SIG-M5 (cell line): ENCODE results near the gene RAB28.

Source experiments
- DNase-seq: peaks from one replicate; lab custom pipeline; 2025; lab: John Stamatoyannopoulos, UW

RAB28 gene

DNA sequence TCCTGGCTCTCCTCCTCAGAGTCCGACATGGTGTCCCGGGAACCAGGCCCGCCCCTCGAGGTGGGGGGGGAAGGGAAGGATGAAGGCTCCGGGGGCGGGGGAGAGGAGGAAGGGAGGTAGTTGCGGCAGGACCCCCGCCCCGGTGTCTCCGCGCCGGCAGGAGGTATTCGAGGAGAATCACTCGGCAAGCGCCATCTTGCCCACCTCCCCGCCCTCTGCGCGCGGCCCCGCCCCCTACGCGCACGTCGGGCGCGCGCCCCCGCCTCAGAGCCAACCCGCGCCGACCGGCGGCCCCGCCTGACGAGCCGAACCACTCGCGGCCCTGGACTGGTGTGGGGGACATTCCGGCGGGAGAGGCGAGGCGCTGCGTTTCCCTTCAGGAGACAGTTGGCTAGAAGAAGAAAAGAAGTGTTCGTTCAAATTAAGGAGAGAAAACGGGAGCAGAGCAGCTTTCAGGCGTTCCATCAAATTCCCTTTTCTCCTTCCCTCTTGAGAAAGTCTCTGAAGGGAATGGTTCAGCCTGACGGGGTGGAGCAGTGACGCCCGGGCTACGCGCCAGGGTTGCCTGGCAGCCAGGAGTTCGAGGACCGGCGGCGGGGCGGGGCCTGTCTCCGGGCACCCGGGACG lies at the start of gene RAB28:
TSS of gene RAB28 (minus strand) at position 219 of the 627 bp plus-strand sequence.
- DNase-seq = peak; percentile 60

DNA sequence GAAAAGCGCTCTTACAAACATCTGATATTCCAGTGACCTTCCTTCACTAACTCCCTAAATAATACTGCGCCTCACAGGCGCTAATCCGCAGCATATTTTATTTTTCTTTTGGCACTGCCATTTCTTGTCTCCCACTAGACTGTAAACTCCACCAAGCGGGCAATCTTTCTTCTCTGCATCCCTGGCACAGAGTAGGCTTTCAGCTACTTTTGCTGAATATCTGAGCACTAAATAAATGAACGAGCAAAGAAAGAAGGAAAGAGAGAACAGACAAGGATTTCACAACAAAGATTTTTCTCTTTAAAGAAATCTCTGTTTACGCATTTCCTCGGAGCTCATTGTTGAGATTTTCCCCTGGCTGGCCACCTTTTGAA lies 47.5 kb upstream of the RAB28 start:
- DNase-seq = no peak

DNA sequence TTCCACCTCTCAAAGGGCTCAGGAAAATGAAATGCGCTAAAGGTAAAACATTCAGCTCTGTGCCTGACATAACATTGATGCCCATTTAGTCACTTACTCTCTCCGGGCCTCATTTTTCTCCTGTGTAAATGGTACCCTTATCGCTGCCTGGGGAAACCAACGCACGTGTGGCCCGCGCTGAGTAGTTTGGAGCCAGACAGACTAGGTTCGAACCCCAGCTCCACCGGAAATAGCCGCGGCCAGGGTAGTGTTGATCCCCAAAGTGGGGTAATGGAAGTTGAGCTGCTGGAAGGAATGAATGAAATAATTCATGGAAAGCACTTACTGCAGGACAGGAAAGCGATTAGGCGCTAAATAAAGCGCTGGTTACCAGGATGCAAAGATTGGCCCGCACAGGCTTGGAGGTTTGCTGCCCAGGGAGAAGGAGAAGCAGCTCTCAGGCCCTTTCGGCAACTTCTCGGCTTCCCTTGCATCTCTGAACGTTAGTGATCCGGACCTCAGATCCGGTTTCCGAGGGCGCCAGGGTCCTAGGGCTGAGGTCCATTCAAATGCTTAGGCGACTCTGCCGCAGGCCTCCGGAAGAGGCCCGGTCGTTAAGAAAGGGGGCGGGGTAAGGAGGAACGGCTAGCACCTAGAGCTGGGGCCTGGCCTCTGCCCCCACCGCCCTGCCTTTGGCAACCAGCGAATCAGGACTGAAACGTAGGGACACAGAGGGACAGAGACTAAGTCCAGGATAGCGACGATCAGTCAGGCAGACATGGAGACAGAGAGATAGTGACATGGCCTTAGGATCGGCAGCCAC lies 46.9 kb upstream of the RAB28 start:
- DNase-seq = no peak

DNA sequence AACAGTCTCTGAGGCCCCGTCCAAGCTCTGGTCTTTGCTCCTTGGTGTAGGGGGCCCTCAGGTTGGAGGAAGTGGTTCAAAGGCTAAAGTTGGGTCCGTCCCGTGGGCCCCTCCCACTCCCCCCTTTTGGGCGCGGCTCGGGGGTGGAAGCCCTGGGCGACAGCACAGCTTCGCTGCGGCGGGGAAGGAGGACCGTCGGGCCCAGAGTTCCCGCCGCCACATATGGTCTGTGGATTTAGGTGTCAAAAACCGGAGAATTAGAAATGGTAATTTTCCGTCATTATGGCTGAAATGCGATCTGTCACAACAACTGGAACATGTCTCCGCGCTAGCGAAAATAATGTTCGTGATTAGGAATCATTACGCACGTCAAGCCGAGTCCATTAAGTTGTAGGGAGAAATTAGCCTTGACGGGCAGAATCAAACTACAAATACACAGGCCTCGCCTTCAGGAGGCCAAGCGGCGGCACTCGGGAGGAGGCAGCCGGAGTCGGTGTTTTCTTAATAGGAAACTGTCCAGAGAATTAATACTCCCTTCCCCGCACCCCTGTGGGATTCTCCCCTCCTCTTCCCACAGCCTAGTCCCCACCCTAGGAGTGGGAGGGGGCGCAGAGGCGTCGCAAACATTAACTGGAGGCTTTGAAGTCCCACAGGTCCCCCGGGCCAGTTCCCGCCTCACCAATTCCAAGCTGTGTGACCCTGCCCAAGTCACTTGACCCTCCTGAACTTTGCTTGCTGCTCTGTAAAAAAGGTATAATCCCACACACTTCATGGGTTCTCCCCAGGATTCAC lies 45.2 kb upstream of the RAB28 start:
- no peak for DNase-seq

DNA sequence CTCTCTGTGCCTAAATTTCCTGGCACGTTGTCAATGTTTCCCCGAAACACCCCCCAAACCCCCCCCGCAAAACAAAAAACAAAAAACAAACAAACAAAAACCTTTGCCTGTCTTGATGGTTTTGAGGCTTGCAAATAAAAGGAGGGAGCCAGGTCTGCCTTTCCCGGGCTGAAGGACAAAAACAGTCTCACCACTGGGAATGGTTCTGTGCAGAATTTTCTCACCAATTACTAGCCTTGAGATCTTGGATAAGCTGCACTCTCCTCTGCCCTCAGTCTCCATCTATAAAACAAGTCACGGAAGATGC lies 44.6 kb upstream of the RAB28 start:
- DNase-seq = no peak

DNA sequence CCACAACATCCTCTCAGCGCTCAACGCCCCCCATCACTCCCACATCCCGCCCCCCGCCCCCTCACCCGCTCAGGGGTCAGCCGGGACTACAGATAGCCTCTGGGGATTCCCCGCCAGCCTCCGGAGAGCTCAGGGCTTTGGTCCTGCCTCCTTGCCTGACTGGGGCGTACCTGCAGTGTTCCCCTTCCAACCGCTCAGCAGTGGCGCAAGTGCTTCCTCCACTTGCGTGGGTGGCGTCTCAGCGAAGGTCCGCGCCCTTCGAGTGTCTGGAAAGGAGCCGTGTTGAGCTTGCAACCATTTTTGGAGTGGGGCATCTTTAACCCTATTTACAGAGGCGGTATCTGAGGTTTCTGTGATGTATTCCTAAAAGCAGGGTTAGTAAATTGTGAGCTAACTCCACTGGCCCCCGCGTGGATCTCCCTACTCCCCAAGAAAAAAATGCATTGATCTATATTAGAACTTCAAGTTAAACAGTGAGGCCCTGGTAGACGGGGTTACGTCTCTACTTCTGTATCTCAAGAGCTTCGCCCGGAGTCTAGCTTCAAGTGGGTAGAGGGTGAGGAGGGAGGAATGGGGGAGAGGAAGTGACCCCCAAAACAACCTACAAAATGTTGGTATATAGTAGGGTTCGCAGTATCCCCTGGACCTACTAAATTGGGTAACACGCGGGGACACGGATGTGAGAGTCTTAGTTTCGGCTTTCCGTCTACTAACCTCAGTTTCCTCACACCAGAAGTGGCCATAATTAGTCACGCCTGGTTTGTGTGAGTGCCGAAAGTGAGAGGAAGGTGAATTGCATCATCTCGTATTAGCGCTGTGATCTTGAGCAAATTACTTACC lies 44.1 kb upstream of the RAB28 start:
- peak; percentile 4 for DNase-seq

DNA sequence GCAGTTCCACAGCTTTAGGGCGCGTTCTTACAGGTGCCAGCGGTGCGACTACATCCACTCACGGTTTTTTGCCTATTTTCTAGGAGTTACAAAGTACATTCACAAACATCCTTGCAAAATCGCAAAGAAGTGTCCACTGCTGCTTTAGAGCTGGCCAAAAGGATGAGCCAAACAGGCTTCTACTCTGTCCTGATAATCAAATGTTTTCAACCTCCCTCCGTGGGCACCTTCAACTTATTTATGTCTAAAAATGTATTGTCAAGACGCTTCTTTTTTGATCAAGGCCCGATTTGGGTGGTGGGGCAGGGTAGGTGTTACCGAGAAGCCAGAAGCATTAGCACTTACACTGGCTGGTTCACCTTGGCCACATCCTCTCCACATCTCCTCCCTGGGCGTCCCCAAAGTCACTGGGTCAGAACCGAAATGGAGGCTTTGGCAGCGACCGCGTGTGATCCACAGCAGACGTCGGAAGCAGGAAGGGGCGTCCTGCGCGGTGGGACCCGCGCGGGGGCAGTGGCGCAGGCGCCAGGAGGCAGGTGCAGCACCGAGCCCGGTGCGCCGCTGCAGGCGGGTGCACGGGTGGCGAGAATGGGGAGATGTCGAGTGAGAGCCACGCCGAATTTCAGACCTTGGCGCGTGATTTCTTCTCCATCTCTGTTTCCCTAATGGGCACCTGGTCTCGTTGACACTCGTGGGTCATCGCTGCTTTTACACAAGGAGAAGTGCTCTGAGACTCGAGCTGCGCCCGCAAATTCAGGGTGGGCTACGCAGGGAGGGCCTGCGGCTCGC lies 43.2 kb upstream of the RAB28 start:
- no peak for DNase-seq

DNA sequence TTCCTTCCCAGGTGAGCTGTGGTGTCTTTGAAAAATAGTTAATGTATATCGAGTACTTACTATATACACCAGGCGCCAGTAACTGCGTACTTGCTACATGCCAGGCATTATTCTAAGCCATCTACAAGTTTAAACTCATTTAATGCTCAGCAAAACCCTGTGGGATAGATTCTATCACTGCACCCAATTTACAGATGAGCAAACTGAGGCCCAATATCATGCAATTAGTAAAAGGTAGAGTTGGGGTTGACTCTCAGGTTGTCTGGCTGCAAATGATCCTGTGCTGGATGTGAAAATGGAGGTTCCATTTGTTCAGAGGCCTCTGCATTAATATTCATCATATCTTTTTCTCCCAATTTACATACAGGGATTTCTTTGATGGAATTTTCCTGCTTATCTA lies 42.5 kb upstream of the RAB28 start:
- DNase-seq = no peak

DNA sequence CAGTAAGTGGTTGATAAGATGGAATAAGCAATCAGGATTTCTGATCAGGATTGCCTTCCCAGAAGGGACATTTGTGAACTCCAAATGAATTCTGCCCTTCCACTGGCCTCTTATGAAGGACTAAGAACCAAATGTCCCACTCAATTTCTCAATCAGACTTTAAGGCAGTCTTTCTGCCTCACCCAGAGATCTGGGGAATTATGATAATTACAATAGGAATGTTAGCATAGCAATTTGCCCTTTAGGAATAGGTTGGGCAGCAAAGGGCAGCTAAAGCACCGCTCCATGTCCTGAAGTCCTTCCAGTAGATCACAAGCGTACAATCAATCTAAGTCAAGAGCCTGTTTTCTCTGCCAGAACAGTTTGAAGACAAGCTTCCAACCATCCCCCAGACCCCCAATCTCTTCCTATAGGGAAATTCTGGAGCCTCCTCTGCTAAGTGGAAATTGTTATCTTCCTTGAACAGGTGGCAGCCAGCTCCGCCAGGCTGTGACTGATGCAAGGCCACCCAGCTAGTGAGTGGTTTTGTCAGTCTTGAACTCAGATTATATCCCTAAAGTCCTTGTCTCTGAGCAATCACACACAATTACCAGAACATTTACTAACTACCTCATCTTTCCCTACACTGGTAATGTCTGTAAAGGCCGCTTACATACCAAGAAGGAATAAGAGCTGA lies 41.6 kb upstream of the RAB28 start:
- no peak for DNase-seq

DNA sequence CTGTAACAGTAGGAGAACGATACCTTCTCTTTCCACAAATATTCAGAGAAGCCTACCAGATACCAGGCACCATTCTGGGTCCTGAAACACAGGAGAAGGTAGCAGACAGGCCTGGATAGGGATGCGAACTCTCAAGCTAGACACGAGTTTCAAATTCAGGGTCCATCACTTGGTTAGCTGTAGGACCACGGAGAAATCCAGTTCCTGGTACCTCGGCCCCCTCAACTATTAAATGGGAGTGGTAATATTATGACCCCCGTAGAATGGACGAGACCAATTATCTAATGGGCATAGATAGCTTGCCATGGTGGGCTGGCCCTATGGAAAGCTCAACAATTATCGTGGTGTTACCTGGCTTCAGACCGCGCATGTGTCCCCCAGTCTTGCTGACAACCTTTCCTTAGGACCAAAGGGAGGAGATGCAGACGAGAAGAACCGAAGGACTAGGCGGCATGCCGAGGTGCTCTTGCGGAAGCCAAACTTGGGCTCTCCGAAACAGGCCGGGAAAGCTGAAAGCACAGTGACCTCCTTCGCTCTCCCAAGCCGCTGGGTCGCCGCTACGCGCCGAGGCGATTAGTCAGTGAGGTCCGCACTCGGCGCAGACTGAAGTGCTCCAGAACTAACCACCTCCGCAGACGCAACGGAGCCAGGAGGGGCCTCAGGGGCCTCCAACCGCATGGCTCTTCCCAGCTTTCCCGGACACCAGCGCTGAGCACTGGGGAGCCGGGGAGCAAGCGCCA lies 40.5 kb upstream of the RAB28 start:
- DNase-seq = no peak

DNA sequence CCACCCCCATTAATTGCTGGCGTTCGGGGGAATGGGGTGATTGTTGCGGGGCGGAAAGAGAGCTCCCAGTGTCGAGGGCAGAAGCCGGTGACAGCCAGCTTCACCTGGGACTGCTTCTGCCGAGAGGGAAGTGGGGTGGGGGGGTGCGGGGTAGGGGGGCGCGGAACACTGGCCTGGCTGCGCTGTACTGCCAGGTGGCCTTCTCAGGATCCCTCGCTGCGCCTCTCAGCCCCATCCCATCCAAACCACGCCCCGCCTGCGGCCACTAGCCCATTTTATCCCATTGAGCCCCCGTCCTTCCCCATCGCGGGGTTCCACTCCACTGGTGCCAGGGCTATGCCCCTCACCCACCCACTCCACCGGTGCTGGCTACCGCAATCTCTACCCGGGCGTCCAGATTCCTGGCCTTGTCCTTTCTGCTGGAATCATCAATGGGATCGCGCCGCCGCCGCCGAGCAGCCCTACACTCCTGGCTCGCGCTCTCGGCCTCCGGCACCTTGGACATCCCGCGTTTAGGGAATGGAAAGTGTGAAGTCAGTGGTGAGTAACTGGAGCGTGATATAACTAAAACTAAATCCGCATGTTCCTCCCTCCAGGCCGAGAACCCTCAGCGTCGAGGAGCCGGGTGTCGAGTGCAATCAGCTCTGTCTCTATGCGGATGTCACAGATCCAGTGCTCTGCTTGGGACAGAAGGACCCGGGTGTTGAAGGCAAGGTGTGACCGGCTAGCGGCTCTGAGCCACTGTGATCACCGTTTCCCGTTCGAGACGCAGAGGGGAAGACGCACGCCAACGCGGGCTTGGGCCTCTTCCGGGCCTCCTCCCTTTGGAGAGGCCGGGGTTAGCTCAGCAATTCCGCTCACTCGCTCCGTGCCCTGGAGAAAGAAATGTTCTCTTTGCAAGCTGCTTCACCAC lies 39.7 kb upstream of the RAB28 start:
- no peak for DNase-seq

DNA sequence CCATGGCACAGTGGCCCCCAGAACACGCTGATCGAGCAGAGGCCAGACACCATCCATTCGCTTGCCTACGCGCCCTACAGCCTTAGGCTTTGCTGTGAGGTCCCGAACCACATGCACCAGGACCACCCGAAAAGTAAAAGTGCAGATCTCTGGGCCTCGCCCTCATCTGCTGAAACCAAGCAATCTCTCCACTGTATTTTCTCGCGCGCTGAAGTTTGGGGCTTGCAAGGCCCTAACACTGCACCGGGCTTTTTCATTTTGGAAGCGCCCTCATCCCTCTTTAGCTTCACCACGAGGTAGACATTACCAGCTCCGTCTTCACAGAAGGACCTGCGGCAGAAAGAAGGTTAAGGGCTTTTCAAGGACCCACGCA lies 39.0 kb upstream of the RAB28 start:
- no peak for DNase-seq

DNA sequence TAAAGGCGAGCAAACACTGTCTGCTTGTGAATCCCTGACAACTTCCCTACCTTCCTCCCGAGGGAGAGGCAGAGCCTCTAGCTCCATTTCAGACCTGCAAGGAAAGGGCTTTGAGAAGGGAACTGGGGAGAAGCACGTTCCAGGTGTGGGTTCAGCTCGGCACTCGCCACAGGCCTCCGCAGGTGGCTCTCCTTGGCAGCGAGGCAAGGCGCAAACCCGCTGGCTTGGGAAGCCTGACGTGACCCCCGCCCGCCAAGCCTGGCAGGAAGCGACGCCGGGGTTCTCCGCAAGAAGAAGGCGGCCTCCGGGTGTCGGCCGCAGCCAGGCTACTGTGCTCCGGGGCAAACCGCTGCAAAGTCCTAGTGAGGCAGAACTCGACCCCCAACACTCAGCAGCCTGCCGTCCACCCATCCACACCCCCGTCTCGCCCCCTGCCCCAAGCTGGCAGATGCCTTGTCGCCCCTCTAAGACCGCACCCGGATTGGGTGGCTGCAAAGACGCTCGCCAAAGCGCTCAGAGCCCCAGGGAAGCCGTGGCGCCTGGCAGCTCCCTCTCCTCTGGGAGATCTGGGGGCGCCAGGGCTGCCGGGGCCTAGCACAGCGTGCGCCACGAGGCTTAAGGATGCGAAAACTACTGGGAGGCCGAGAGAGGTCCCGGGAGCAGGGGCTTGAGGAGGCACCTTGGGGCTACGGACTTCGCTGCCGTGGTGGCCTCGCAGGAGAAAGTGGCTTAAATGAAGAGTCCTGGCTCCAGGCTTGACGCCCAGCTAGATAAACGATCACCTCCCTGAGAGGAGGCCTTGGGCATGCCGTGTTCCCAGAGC lies 38.4 kb upstream of the RAB28 start:
- DNase-seq = no peak

DNA sequence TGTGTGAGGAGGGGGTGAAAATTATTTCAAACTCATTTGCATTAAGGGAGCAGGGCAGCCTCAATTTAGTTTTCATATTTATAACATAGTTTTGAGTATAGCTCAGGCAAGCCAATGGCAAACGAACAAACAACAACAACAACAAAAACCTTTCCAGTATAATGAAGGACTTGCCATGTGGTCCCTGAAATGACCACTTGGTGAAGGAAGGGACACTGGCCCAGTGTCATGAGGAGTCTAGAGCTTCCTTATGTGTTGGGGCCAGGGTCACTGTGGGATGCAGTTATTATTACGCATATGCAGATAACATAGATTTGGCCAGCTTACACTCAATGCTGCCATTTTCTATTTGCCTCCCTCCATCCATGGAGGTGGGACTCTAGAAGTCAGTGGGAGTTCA lies 36.9 kb upstream of the RAB28 start:
- no peak for DNase-seq

DNA sequence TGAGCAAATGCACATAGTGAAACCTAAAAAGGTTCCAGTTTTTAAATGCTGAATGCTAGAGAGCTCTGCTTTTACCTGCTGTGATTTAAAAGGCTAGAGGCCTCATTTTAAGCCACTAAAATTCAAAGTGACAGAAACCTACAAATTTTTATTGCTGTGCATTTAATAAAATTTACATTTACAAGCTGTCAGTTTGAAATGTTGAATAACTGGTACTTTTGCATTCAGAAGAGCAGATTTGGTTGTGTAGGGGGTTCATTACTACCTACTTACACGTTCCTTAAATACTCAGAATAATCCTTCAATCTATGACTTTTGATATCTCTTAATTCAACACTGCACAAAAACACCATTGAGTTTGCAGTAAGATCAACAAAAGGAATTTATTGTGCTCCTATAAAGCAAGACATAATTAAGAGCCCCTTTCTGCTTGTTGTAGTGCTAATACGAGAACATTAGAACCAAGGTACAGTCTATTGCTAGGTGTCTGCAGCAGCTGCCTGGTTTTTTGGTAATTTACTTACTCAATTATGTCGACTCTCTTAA lies 32.2 kb upstream of the RAB28 start:
- DNase-seq = no peak

DNA sequence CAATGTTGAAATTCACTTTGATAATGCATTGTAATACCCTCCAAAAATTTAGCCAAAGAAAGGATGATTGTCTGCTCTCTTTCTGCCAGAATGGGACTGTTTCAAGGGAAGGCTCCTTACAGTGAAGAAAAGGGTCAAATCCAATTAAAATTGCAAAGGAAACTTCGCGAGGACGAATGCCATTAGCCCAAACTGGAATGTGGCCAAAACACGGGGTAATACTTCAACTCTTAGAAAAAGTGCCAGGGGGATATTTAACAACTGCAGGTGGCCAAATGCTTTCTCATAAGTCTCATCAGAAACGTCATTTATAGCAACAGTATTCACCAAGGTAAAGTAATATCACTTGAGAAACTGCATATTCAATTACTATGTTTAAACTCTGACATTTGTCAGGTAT lies 31.1 kb upstream of the RAB28 start:
- no peak for DNase-seq

DNA sequence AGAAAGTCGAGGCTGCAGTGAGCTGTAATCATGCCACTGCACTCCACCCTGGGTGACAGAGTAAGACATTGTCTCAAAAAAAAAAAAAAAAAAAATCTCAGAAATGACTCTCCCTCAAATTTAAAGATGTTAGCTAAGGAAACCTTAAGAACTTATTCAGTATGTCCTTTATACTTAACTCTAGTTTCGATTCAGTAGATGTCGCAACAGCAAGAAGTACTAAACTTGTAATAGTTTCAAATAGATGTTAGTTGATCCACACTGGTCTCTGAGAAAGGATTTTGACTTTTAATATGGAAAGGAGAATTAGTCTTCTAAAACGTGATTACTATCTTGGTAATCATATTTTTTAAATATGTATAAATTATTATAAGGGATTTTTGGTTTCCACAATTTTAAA lies 30.6 kb upstream of the RAB28 start:
- no peak for DNase-seq

DNA sequence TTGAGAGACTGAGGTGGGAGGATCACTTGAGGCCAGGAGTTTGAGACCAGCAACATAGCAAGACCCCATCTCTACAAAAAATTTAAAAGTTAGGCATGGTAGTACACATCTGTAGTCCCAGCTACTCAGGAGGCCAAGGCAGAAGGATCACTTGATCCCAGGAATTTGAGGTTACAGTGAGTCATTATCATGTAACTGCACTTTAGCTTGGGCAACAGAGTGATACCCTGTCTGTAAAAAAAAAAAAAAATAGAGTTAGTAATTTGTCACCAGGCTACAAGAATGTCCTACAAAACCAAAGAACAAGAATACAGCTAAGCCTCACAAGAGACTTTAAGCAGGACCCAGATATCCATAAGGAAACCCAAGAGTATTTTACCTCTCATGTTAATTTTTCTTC lies 27.0 kb upstream of the RAB28 start:
- no peak for DNase-seq
